ENCODE data around the gene RICTOR. TPM values are rescaled to one million over a fixed set of nuclear protein-coding genes. Genes with fewer than 3 reads are reported as not detected.

Gene RICTOR
- total RNA-seq, 1 donor from 2014 or later, result 87.3 TPM

Small RNA genes within 50 kb of the gene (small RNA-seq; reads per million reads assigned to genes)
- gene AIG1P1, result not detected

Other genes starting within 250 kb of the RICTOR start
- gene OSMR, start 228.4 kb downstream of the RICTOR start, total RNA-seq, result 2.0 TPM
- gene FYB1, start 145.2 kb upstream of the RICTOR start, total RNA-seq, result 1.4 TPM

Data from occipital lobe (tissue), 2 donors.